ENCODE data around the gene IGFBP3.

IGFBP3 gene

DNA sequence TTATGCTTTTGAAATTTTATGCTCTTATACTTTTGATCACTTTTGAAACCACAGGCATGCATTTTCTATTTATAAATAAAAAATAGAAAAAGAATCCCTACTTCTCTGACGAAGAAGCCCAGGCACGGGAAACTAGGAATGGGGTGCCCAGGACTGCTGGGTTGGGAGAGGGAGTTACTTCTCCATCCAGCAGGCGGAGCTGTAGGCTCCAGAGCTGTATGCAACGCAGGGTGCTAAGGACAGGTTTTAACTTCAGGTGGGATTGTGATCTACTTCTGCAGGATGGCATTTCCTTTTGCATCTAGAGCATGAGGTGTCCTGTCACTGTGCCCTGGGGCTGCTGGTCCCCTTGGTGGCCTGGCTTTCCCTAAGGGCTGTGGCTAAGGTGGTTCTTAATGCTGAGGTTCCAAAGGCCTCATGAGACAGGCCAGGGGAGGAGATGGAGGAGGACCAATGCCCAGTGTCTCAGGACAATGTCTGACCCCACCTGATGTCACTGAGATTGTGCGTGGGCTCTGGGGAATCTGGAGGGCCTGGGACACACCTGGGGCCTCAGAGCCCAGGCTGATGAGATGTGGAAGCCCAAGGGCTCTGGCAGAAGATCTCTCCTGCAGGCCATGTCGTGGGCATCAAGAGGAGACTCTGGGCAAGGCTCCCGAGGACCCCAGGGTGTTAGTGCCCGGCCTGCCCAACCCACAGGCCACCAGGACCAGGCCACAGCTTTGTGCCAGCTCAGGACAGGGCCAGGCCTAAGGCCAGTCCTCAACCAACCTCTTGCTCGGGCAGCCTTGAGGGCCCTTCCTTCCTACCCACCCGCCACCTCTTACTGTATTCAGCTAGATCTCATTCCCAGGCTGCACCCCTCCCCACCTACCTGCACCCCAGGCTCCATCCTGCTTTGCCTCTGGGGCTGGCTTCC lies 48.7 kb downstream of the IGFBP3 start:
- DNase-seq: no peak

DNA sequence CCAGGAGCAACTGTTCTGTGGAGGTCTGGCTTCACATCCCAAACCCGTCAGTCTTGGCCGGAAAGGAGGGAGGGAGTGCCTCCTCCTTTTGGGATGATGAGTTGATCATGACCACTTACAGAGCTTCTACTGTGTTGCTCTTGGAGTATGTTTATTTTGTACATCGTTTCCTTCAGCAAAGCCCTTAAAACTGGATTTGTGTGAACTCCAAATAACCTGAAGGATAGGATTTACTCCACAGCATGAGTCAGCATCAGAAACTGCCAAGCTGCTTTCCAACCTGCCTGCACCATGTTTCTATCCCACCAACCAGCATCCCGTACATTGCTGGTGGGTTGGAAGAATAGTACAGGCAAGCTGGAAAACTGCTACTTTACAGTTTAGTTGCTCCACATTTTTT lies 51.6 kb downstream of the IGFBP3 start:
- no peak for DNase-seq

DNA sequence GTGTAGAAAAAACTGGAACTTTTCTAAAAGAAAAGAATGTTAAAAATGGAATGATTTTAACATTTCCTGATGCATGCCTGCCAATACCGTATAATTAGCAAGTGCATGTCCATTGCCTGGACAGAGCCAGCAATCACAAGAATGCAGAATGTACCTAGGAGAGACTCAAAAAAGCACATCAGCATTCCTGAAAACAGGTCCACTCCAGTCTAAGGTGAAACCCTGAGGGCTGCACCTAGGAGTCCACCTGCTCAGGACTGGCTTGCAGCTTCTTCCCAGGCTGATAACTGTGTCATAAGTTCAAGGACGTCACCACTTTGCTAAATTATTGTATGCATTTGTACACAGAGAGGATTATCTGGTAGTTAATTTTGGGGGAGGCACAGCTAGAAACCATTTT lies 53.6 kb downstream of the IGFBP3 start:
- DNase-seq: no peak

GRCh38 chr7:45865594-45866410 lies 55.3 kb downstream of the IGFBP3 start:
- no peak for DNase-seq

DNA sequence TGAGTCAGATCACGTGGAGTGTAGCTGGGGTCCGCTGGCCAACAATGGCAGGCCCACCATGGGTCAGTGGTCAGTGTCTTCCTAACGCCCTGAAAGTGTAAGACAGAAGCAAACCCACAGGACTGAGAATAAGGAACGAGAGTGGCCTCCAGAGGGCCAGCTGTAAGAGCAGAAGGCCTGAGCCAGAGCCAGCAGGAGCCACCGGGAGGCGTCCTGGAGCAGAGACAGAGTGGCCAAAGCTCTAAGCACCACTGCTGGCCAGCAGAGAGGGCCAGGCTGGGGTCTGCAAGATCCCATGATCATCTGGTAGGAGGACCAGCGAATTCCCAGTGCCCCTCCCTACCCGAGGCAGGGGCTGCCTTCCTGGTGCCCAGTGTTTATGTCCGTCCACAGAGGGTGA lies 57.4 kb downstream of the IGFBP3 start:
- no peak for DNase-seq

All from hippocampal formation (tissue), 2 donors.